ENCODE data around the gene LCP2.
"Not testable (repeated sequence)": the region's sequence is repeated elsewhere in the genome, so short reads cannot be mapped to it uniquely, and the experiment has no call there.

The LCP2 gene

GRCh38 chr5:170248172-170248930 lies 49.2 kb downstream of the LCP2 start:
- DNase-seq (ENCODE audit: low read depth): no peak

GRCh38 chr5:170247363-170247762 lies 50.2 kb downstream of the LCP2 start:
- DNase-seq (ENCODE audit: low read depth): no peak

GRCh38 chr5:170246126-170246870 lies 51.3 kb downstream of the LCP2 start:
- no peak for DNase-seq (ENCODE audit: low read depth)

- DNase-seq (ENCODE audit: low read depth): not testable (repeated sequence)
These were observed 52.1 kb downstream of the LCP2 start for GRCh38 chr5:170245436-170245835.

- no peak for DNase-seq (ENCODE audit: low read depth)
These were observed 59.0 kb downstream of the LCP2 start for GRCh38 chr5:170238456-170239196.

- no peak for DNase-seq (ENCODE audit: low read depth)
These were observed 61.4 kb downstream of the LCP2 start for GRCh38 chr5:170235876-170236864.

GRCh38 chr5:170233358-170233892 lies 64.2 kb downstream of the LCP2 start:
- no peak for DNase-seq (ENCODE audit: low read depth)

GRCh38 chr5:170232786-170233185 lies 64.8 kb downstream of the LCP2 start, which contains the start of gene C5orf58:
Gene C5orf58 (plus strand): TSS chr5:170232985. CDS start chr5:170234977, 1,992 bp downstream.
- DNase-seq (ENCODE audit: low read depth): no peak

GRCh38 chr5:170228762-170229435 lies 68.7 kb downstream of the LCP2 start:
- no peak for DNase-seq (ENCODE audit: low read depth)

- no peak for DNase-seq (ENCODE audit: low read depth)
These were observed 70.9 kb downstream of the LCP2 start for GRCh38 chr5:170226661-170227060.

- DNase-seq (ENCODE audit: low read depth): no peak
These were observed 71.4 kb downstream of the LCP2 start for GRCh38 chr5:170226129-170226615.

GRCh38 chr5:170225326-170226128 lies 72.0 kb downstream of the LCP2 start:
- peak; percentile 57 for DNase-seq (ENCODE audit: low read depth)

- DNase-seq (ENCODE audit: low read depth): no peak
These were observed 73.7 kb downstream of the LCP2 start for GRCh38 chr5:170223906-170224305.

- no peak for DNase-seq (ENCODE audit: low read depth)
These were observed 74.2 kb downstream of the LCP2 start for GRCh38 chr5:170223360-170223759.

- DNase-seq (ENCODE audit: low read depth): no peak
These were observed 76.2 kb downstream of the LCP2 start for GRCh38 chr5:170221327-170221741.

GRCh38 chr5:170220191-170220590 lies 77.4 kb downstream of the LCP2 start:
- DNase-seq (ENCODE audit: low read depth): no peak

- no peak for DNase-seq (ENCODE audit: low read depth)
These were observed 78.0 kb downstream of the LCP2 start for GRCh38 chr5:170219615-170220014.

GRCh38 chr5:170218726-170219125 lies 78.9 kb downstream of the LCP2 start:
- no peak for DNase-seq (ENCODE audit: low read depth)

- no peak for DNase-seq (ENCODE audit: low read depth)
These were observed 79.7 kb downstream of the LCP2 start for GRCh38 chr5:170217831-170218230.

All from stimulated activated CD8-positive, alpha-beta memory T cell treated with anti-CD3 and anti-CD28 coated beads, Interleukin-4, amount 100 ng/mL, for 24 hours (primary cell).